Endothelial cell of umbilical vein (primary cell): ENCODE data around the gene UPF3A. TPM values are rescaled to one million over a fixed set of nuclear protein-coding genes. Genes with fewer than 3 reads are reported as not detected.
"Not testable (repeated sequence)": the region's sequence is repeated elsewhere in the genome, so short reads cannot be mapped to it uniquely, and the experiment has no call there.

Source experiments
- BruUV-seq: library from RNA; stranded (reverse); fragments of 400-500 nt; replicated peaks from 2 replicates; lab custom pipeline; 2021; lab: Mats Ljungman, UMichigan
- CTCF ChIA-PET: fragments of 300-600, 350-600 bp; sonication (Branson Sonifier 250); formaldehyde crosslinking; loops from one replicate; lab custom pipeline; 2021; ENCODE audit warnings: antibody characterized with exemption, inconsistent platforms; lab: Charles Lee
- POLR2A ChIA-PET: fragments of 300-600, 350-600 bp; sonication (Branson Sonifier 250); formaldehyde crosslinking; loops from one replicate; lab custom pipeline; 2021; ENCODE audit warnings: antibody characterized with exemption, inconsistent platforms; lab: Charles Lee
- DNase-seq: peaks from one replicate; pipeline ENCODE4 v3.0.0-alpha.2; 2011; ENCODE audit warnings: low read depth, low spot score
- FAIRE-seq: peaks from 2 replicates; lab custom pipeline; 2011; peaks lifted over from hg19 to GRCh38; lab: Jason Lieb, UNC
- H2AFZ ChIP-seq: 2 replicates; pipeline ENCODE4 v1.6.0; 2012; ENCODE audit warnings: low read depth, low read length, control low read depth, inconsistent platforms
- H3K27ac ChIP-seq: 2 replicates; pipeline ENCODE4 v1.5.1; 2011; ENCODE audit warnings: low read depth, mild to moderate bottlenecking, control low read depth, low read length, moderate library complexity; ENCODE audit not compliant: insufficient read depth
- H3K27me3 ChIP-seq, 2 experiments: 2 replicates each; pipeline versions ENCODE4 v1.6.0 to v1.6.1; 2011; ENCODE audit warnings: low read length in 2 of 2, mixed read lengths in 1 of 2; ENCODE audit not compliant: control insufficient read depth in 2 of 2, insufficient read depth in 2 of 2
- H3K36me3 ChIP-seq, 2 experiments: 2 replicates in 1 of 2; 3 replicates in 1 of 2; pipeline ENCODE4 v1.5.1; 2011; ENCODE audit warnings: low read length in 2 of 2, mild to moderate bottlenecking in 1 of 2, moderate library complexity in 1 of 2; ENCODE audit not compliant: control insufficient read depth in 2 of 2, insufficient read depth in 2 of 2; ENCODE audit errors: extremely low read depth in 1 of 2
- H3K4me1 ChIP-seq: 3 replicates; pipeline ENCODE4 v1.5.1; 2011; ENCODE audit warnings: mild to moderate bottlenecking, low read length; ENCODE audit not compliant: control insufficient read depth, insufficient read depth; ENCODE audit errors: extremely low read depth
- H3K4me2 ChIP-seq: 2 replicates; pipeline ENCODE4 v1.6.1; 2011; ENCODE audit warnings: low read length, control low read depth, mixed read lengths; ENCODE audit not compliant: insufficient read depth
- H3K4me3 ChIP-seq, 3 experiments: fragments of 200-600 bp in 1 of 3; sonication (generic), shearing (Covaris generic) in 1 of 3; replicated peaks in 1 of 3; 2 replicates each; pipeline ENCODE4 v1.5.1; 2011 to 2016; ENCODE audit warnings: control low read depth in 3 of 3, low read length in 3 of 3, mild to moderate bottlenecking in 2 of 3, inconsistent platforms in 1 of 3, low read depth in 1 of 3, moderate library complexity in 1 of 3; ENCODE audit not compliant: insufficient read depth in 1 of 3
- H3K79me2 ChIP-seq: 2 replicates; pipeline ENCODE4 v1.6.0; 2012; ENCODE audit warnings: low read length, inconsistent platforms; ENCODE audit not compliant: control insufficient read depth, insufficient read depth
- H3K9ac ChIP-seq: replicated peaks from 2 replicates; pipeline ENCODE3; 2011; ENCODE audit warnings: low read length, control low read depth; ENCODE audit not compliant: insufficient read depth; ENCODE audit errors: extremely low read depth
- H3K9me1 ChIP-seq: replicated peaks from 3 replicates; pipeline ENCODE4 v1.6.0; 2011; ENCODE audit warnings: mild to moderate bottlenecking, low read length; ENCODE audit not compliant: control insufficient read depth, insufficient read depth; ENCODE audit errors: extremely low read depth
- H3K9me3 ChIP-seq: replicated peaks from 2 replicates; pipeline ENCODE4 v1.5.1; 2012; ENCODE audit warnings: low read length, inconsistent platforms; ENCODE audit not compliant: control insufficient read depth, insufficient read depth
- H4K20me1 ChIP-seq: replicated peaks from 2 replicates; pipeline ENCODE3; 2011; ENCODE audit warnings: mild to moderate bottlenecking, low read length; ENCODE audit not compliant: control insufficient read depth, insufficient read depth; ENCODE audit errors: extremely low read depth
- CTCF ChIP-seq, 2 donors: IDR thresholded peaks; 1 replicate in 1 of 2; 2 replicates in 1 of 2; pipeline ENCODE4 v1.5.1; 2011; ENCODE audit warnings: low read length in 2 of 2, mild to moderate bottlenecking in 2 of 2, moderate library complexity in 2 of 2, control low read depth in 1 of 2, inconsistent platforms in 1 of 2, low read depth in 1 of 2; ENCODE audit not compliant: insufficient read depth in 1 of 2; ENCODE audit errors: extremely low read depth in 1 of 2
- dilution Hi-C: fragments of 300-500 bp; cut with MboI; formaldehyde crosslinking; loops from one replicate; pipeline ENCODE4 v1.15.0; 2019; ENCODE audit warnings: low sequenced_read_pairs; ENCODE audit not compliant: extremely low pct_ligation_motif_present
- intact Hi-C: fragments of 100-400 bp; cut with micrococcal nuclease; formaldehyde crosslinking; loops from one replicate; pipeline ENCODE4 v1.10.0; 2022
- polyA plus RNA-seq, 4 experiments: library from polyadenylated mRNA; depleted of rRNA in 3 of 4; stranded (reverse) in 3 of 4; unstranded in 1 of 4; fragments of >200 nt; gene quantifications; 2 replicates each; pipeline versions ENCODE4 v1.2.1 to v1.2.3, GENCODE V29; 2011 to 2012; ENCODE audit warnings: missing spikeins in 1 of 4
- total RNA-seq: library from RNA; stranded (reverse); gene quantifications from 2 replicates; pipeline ENCODE4 v1.2.3, GENCODE V29; 2021

The UPF3A gene
- total and polyA plus RNA-seq, 2 donors (not counting 3 experiments of a cell fraction or from before 2014, with no cell fraction given) = 37.2 to 75.4 TPM

- FAIRE-seq, BruUV-seq, H3K9ac ChIP-seq, H3K36me3 ChIP-seq, intact Hi-C loops, H3K9me1 ChIP-seq, H3K27ac ChIP-seq, dilution Hi-C loops, H3K4me1 ChIP-seq, H3K4me3 ChIP-seq, DNase-seq, H2AFZ ChIP-seq, H4K20me1 ChIP-seq, POLR2A ChIA-PET, CTCF ChIA-PET, H3K4me2 ChIP-seq, H3K9me3 ChIP-seq, H3K79me2 ChIP-seq: not testable (repeated sequence)
- peaks cover 13 to 16% of the 10 kb centered on the region in 2 experiments for H3K27me3 ChIP-seq
Measured at GRCh38 chr13:114347256-114347655, 65.9 kb downstream of the UPF3A start.

- H3K27ac ChIP-seq, H2AFZ ChIP-seq, H4K20me1 ChIP-seq, H3K4me3 ChIP-seq, H3K4me1 ChIP-seq, H3K4me2 ChIP-seq, H3K9me1 ChIP-seq, POLR2A ChIA-PET, DNase-seq, dilution Hi-C loops, CTCF ChIA-PET, intact Hi-C loops, H3K9me3 ChIP-seq, H3K36me3 ChIP-seq, H3K9ac ChIP-seq, H3K79me2 ChIP-seq, FAIRE-seq, BruUV-seq: not testable (repeated sequence)
- peak; percentile 32 to 36 for TF ChIP-seq CTCF (IDR thresholded peaks at IDR 0.05; ENCODE audit: extremely low read depth in 1 of 2, insufficient read depth in 1 of 2, low read depth in 1 of 2, low read length in 2 of 2)
- peaks cover 9 to 11% of the 10 kb centered on the region in 2 experiments for H3K27me3 ChIP-seq
Measured at GRCh38 chr13:114352763-114353162, 71.4 kb downstream of the UPF3A start.

GRCh38 chr13:114353382-114353781 lies 72.0 kb downstream of the UPF3A start:
- H3K4me3 ChIP-seq, H3K79me2 ChIP-seq, POLR2A ChIA-PET, H3K36me3 ChIP-seq, DNase-seq, BruUV-seq, H4K20me1 ChIP-seq, H3K9me3 ChIP-seq, H3K4me1 ChIP-seq, dilution Hi-C loops, H2AFZ ChIP-seq, FAIRE-seq, H3K9me1 ChIP-seq, H3K27ac ChIP-seq, intact Hi-C loops, H3K27me3 ChIP-seq, H3K4me2 ChIP-seq, CTCF ChIA-PET, H3K9ac ChIP-seq: not testable (repeated sequence)
